Activated CD8-positive, alpha-beta T cell treated with anti-CD3 and anti-CD28 coated beads for 36 hours (primary cell): Measurements from ENCODE around the gene SYS1. TPM values are rescaled to one million over a fixed set of nuclear protein-coding genes. Genes with fewer than 3 reads are reported as not detected.

Source experiments
- ATAC-seq: fragments of 200-7000 bp; cut with Tn5 transposase; one replicate; pipeline ENCODE4 v1.10.0; 2021; ENCODE audit warnings: mild to moderate bottlenecking, moderate library complexity
- CTCF ChIA-PET: fragments of 350-600 bp; sonication (Branson Sonifier 250); formaldehyde crosslinking; loops from one replicate; lab custom pipeline; 2021; ENCODE audit warnings: antibody characterized with exemption; lab: Charles Lee
- POLR2A ChIA-PET: fragments of 350-600 bp; sonication (Branson Sonifier 250); formaldehyde crosslinking; loops from one replicate; lab custom pipeline; 2021; ENCODE audit warnings: antibody characterized with exemption; lab: Charles Lee
- DNase-seq: peaks from one replicate; pipeline ENCODE4 v3.0.0-alpha.2; 2020
- H3K27ac Mint-ChIP-seq: one replicate; pipeline ENCODE4 v1.8.0; 2021; ENCODE audit warnings: mild to moderate bottlenecking, mixed read lengths
- H3K27me3 Mint-ChIP-seq: one replicate; pipeline ENCODE4 v1.8.0; 2021; ENCODE audit warnings: mixed read lengths
- H3K36me3 Mint-ChIP-seq: one replicate; pipeline ENCODE4 v1.8.0; 2021; ENCODE audit warnings: low read depth, mixed read lengths
- H3K4me1 Mint-ChIP-seq: one replicate; pipeline ENCODE4 v1.8.0; 2021; ENCODE audit warnings: low read depth, mixed read lengths
- H3K4me3 Mint-ChIP-seq: one replicate; pipeline ENCODE4 v1.8.0; 2021; ENCODE audit warnings: mild to moderate bottlenecking, moderate library complexity, mixed read lengths
- H3K9me3 Mint-ChIP-seq: one replicate; pipeline ENCODE4 v1.8.0; 2021; ENCODE audit warnings: mixed read lengths
- CTCF ChIP-seq: fragments of 200-600 bp; IDR thresholded peaks from one replicate; pipeline ENCODE4 v1.8.0; 2022; ENCODE audit warnings: antibody characterized with exemption, mild to moderate bottlenecking
- intact Hi-C: fragments of 100-400 bp; cut with micrococcal nuclease; formaldehyde crosslinking; loops from one replicate; pipeline ENCODE4 v1.10.0; 2022
- total RNA-seq, 2 experiments: library from RNA; stranded (reverse); gene quantifications; one replicate each; pipeline ENCODE4 v1.2.3, GENCODE V29; 2021

Gene SYS1
- total RNA-seq, 2 experiments from 2014 or later, result 19.6 to 20.7 TPM

- Mint-ChIP-seq H3K27me3 (peaks cover under 1% of the 10 kb centered on the region), H3K9me3 (no peaks in the 10 kb centered on the region), H3K4me1 (peaks cover 12% of the 10 kb centered on the region), H3K27ac (no peak overlapping the region), H3K4me3 (no peak overlapping the region), H3K36me3 (peaks cover 18% of the 10 kb centered on the region)
- CTCF ChIA-PET, result no interaction called here
- ATAC-seq (no peak), DNase-seq (no peak)
- intact Hi-C loops, result no loop called here
- POLR2A ChIA-PET, result no interaction called here
- TF ChIP-seq CTCF, result no peak
Measured at GRCh38 chr20:45339084-45339483, 23.9 kb upstream of the SYS1 start.

- intact Hi-C loops, result no loop called here
- DNase-seq (no peak), ATAC-seq (no peak)
- Mint-ChIP-seq H3K4me1 (peaks cover 16% of the 10 kb centered on the region), H3K4me3 (no peak overlapping the region), H3K27ac (no peak overlapping the region), H3K27me3 (peaks cover 2% of the 10 kb centered on the region), H3K36me3 (peaks cover 19% of the 10 kb centered on the region), H3K9me3 (no peaks in the 10 kb centered on the region)
- TF ChIP-seq CTCF, result no peak
- ChIA-PET CTCF (interaction anchor here (1.2 kb wide), 1 partner anchor 18 kb away, joined by 3 read pairs; no protein-coding TSS in a partner anchor), POLR2A (no interaction called here)
Measured at GRCh38 chr20:45339799-45340198, 23.2 kb upstream of the SYS1 start.

GRCh38 chr20:45340236-45340847 is 22.6 kb upstream of the SYS1 start:
- DNase-seq (no peak), ATAC-seq (no peak)
- Mint-ChIP-seq H3K27ac (no peak overlapping the region), H3K27me3 (peaks cover 2% of the 10 kb centered on the region), H3K36me3 (peaks cover 14% of the 10 kb centered on the region), H3K4me1 (peaks cover 21% of the 10 kb centered on the region), H3K4me3 (no peak overlapping the region), H3K9me3 (no peaks in the 10 kb centered on the region)
- CTCF ChIA-PET, result interaction anchor here (1.2 kb wide), 1 partner anchor 18 kb away, joined by 3 read pairs; no protein-coding TSS in a partner anchor
- TF ChIP-seq CTCF, result no peak
- intact Hi-C loops, result no loop called here
- POLR2A ChIA-PET, result no interaction called here

- DNase-seq (no peak), ATAC-seq (no peak)
- TF ChIP-seq CTCF, result no peak
- POLR2A ChIA-PET, result no interaction called here
- intact Hi-C loops, result no loop called here
- H3K27me3 Mint-ChIP-seq, result peaks cover 2% of the 10 kb centered on the region
- H3K27ac Mint-ChIP-seq, result no peak overlapping the region
- H3K36me3 Mint-ChIP-seq, result peaks cover 8% of the 10 kb centered on the region
- no peaks in the 10 kb centered on the region for H3K9me3 Mint-ChIP-seq
- no peak overlapping the region for H3K4me3 Mint-ChIP-seq
- peaks cover 27% of the 10 kb centered on the region for H3K4me1 Mint-ChIP-seq
- CTCF ChIA-PET, result interaction anchor here (1.0 kb wide), 1 partner anchor 29 kb away, joined by 4 read pairs; no protein-coding TSS in a partner anchor
Measured at GRCh38 chr20:45340951-45341350, 22.0 kb upstream of the SYS1 start.

GRCh38 chr20:45341579-45341938 is 21.4 kb upstream of the SYS1 start:
- CTCF ChIA-PET, result interaction anchor here (1.0 kb wide), 3 partner anchors 19 to 30 kb away, joined by 3 to 4 read pairs (median 3); no protein-coding TSS in a partner anchor
- H3K27me3 Mint-ChIP-seq, result peaks cover 2% of the 10 kb centered on the region
- ATAC-seq, result no peak
- TF ChIP-seq CTCF, result no peak
- H3K4me1 Mint-ChIP-seq, result peaks cover 33% of the 10 kb centered on the region
- DNase-seq, result no peak
- H3K27ac Mint-ChIP-seq, result no peak overlapping the region
- intact Hi-C loops, result no loop called here
- H3K9me3 Mint-ChIP-seq, result no peaks in the 10 kb centered on the region
- peaks cover 9% of the 10 kb centered on the region for H3K36me3 Mint-ChIP-seq
- H3K4me3 Mint-ChIP-seq, result no peak overlapping the region
- POLR2A ChIA-PET, result no interaction called here
